HEK293 (cell line): ENCODE measurements around the gene MAP3K5.

ENCODE experiments used
- CTCF ChIA-PET: fragments of 350-600 bp; formaldehyde crosslinking; extraction: SDS; loops from one replicate; lab custom pipeline; 2021; ENCODE audit warnings: antibody characterized with exemption; lab: Yijun Ruan, JAX
- POLR2A ChIA-PET: fragments of 300-600 bp; formaldehyde crosslinking; extraction: SDS; loops from one replicate; lab custom pipeline; 2020; ENCODE audit warnings: antibody characterized with exemption, inconsistent platforms; lab: Yijun Ruan, JAX
- H3K27ac ChIP-seq: fragments of 200-500 bp; sonication (Bioruptor generic); 2 replicates; pipeline ENCODE4 v1.5.1; 2014; ENCODE audit warnings: low read depth, low read length, control low read depth, inconsistent platforms; ENCODE audit errors: extremely low read depth
- H3K36me3 ChIP-seq, 2 experiments: fragments of 200-500 bp in 1 of 2; sonication (Bioruptor generic) in 1 of 2; 1 replicate in 1 of 2; 2 replicates in 1 of 2; pipeline ENCODE4 v1.5.1; 2014 to 2017; ENCODE audit warnings: inconsistent platforms in 2 of 2, low read length in 2 of 2; ENCODE audit not compliant: control insufficient read depth in 2 of 2, insufficient read depth in 1 of 2
- H3K4me1 ChIP-seq: fragments of 200-500 bp; sonication (Bioruptor generic); 2 replicates; pipeline ENCODE4 v1.5.1; 2014; ENCODE audit warnings: mild to moderate bottlenecking, low read length, inconsistent platforms; ENCODE audit not compliant: control insufficient read depth, insufficient read depth
- H3K4me3 ChIP-seq: 2 replicates; pipeline ENCODE4 v1.5.1; 2011; ENCODE audit warnings: low read depth, mild to moderate bottlenecking, control low read depth, low read length, moderate library complexity
- H3K9me3 ChIP-seq: fragments of 200-500 bp; sonication (Bioruptor generic); 2 replicates; pipeline ENCODE4 v1.5.1; 2014; ENCODE audit warnings: low read depth, low read length, inconsistent platforms; ENCODE audit not compliant: control insufficient read depth, insufficient read depth
- BCL11B ChIP-seq: fragments of 450-650 bp; formaldehyde crosslinking; IDR thresholded peaks from 2 replicates; pipeline ENCODE4 v1.5.1; 2016; ENCODE audit warnings: low read depth, missing biosample characterization, missing genetic modification characterization
- KLF7 ChIP-seq: fragments of 450-650 bp; formaldehyde crosslinking; IDR thresholded peaks from 2 replicates; pipeline ENCODE4 v1.5.1; 2016; ENCODE audit warnings: missing biosample characterization, missing genetic modification characterization, borderline replicate concordance
- SP7 ChIP-seq: fragments of 450-650 bp; formaldehyde crosslinking; IDR thresholded peaks from 2 replicates; pipeline ENCODE4 v1.5.1; 2016; ENCODE audit warnings: missing biosample characterization, missing genetic modification characterization
- ZBTB17 ChIP-seq: fragments of 450-650 bp; formaldehyde crosslinking; IDR thresholded peaks from 2 replicates; pipeline ENCODE4 v1.5.1; 2016; ENCODE audit warnings: missing biosample characterization, missing genetic modification characterization
- ZNF114 ChIP-seq: fragments of 450-650 bp; formaldehyde crosslinking; IDR thresholded peaks from 2 replicates; pipeline ENCODE4 v1.5.0; 2017; ENCODE audit warnings: missing biosample characterization, missing genetic modification characterization
- ZNF169 ChIP-seq: fragments of 450-650 bp; formaldehyde crosslinking; IDR thresholded peaks from 2 replicates; pipeline ENCODE4 v1.5.1; 2016; ENCODE audit warnings: missing biosample characterization, missing genetic modification characterization
- ZNF174 ChIP-seq: fragments of 450-650 bp; formaldehyde crosslinking; IDR thresholded peaks from 2 replicates; pipeline ENCODE4 v1.5.0; 2017; ENCODE audit warnings: missing biosample characterization, mild to moderate bottlenecking, missing genetic modification characterization
- ZNF239 ChIP-seq: fragments of 450-650 bp; formaldehyde crosslinking; IDR thresholded peaks from 2 replicates; pipeline ENCODE4 v1.5.1; 2016; ENCODE audit warnings: missing biosample characterization, missing genetic modification characterization
- ZNF24 ChIP-seq: fragments of 450-650 bp; formaldehyde crosslinking; IDR thresholded peaks from 2 replicates; pipeline ENCODE4 v1.5.1; 2016; ENCODE audit warnings: missing biosample characterization, missing genetic modification characterization
- ZNF350 ChIP-seq: fragments of 450-650 bp; formaldehyde crosslinking; IDR thresholded peaks from 2 replicates; pipeline ENCODE4 v1.5.0; 2017; ENCODE audit warnings: missing biosample characterization, mild to moderate bottlenecking, missing genetic modification characterization
- ZNF404 ChIP-seq: fragments of 450-650 bp; formaldehyde crosslinking; IDR thresholded peaks from 2 replicates; pipeline ENCODE4 v1.5.1; 2017; ENCODE audit warnings: missing biosample characterization, missing genetic modification characterization
- ZNF621 ChIP-seq: fragments of 450-650 bp; formaldehyde crosslinking; IDR thresholded peaks from 2 replicates; pipeline ENCODE4 v1.5.1; 2017; ENCODE audit warnings: missing biosample characterization, missing genetic modification characterization
- ZNF747 ChIP-seq: fragments of 450-650 bp; formaldehyde crosslinking; IDR thresholded peaks from 2 replicates; pipeline ENCODE4 v1.5.1; 2016; ENCODE audit warnings: missing biosample characterization, missing genetic modification characterization
- TF ChIP-seq, protein P1 (sequence below): fragments of 450-650 bp; formaldehyde crosslinking; IDR thresholded peaks from 2 replicates; pipeline ENCODE4 v1.5.1; 2016; ENCODE audit warnings: missing biosample characterization, missing genetic modification characterization, borderline replicate concordance
- TF ChIP-seq, protein P2 (sequence below): fragments of 450-650 bp; formaldehyde crosslinking; IDR thresholded peaks from 2 replicates; pipeline ENCODE4 v1.5.1; 2017; ENCODE audit warnings: missing biosample characterization, missing genetic modification characterization
- TF ChIP-seq, protein P3 (sequence below): fragments of 450-650 bp; IDR thresholded peaks from 2 replicates; pipeline ENCODE4 v1.5.1; 2018; ENCODE audit warnings: missing biosample characterization, mild to moderate bottlenecking, missing genetic modification characterization

MAP3K5 gene

DNA sequence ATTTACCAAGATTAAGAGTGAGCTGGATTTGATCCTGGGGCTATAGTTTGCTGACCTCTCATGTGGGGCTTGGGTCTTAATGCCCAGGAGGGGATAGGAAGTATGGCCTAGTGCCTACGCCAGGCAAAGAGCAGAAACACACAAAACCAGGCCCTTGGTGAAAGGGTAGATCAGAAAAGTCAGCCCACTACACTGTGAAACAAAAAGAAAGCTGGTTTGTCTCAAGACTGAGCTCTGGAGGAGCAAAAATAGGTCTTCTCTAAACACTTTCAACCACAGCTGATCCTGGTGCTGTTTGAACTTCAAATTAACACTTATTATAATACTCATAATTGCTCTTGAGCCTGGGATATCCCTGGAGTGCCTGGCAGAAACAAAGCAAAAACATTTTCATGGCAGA lies 167.0 kb downstream of the MAP3K5 start:
- ChIA-PET POLR2A (no interaction called here), CTCF (interaction anchor here (0.6 to 1.7 kb wide), 5 partner anchors 19 to 259 kb away, joined by 3 to 9 read pairs (median 4); partner anchors contain the start of gene MAP3K5)
- no peak overlapping the region for H3K4me3 ChIP-seq
- no peak overlapping the region for H3K27ac ChIP-seq
- peaks cover 0 to 4% of the 10 kb centered on the region in 2 experiments for H3K36me3 ChIP-seq
- no peak for TF ChIP-seq ZNF404 (tag by site-specific recombination)
- no peak for TF ChIP-seq ZNF621 (tag by site-specific recombination)
- no peak for TF ChIP-seq ZNF114 (tag by site-specific recombination)
- H3K4me1 ChIP-seq: no peaks in the 10 kb centered on the region
- H3K9me3 ChIP-seq: no peaks in the 10 kb centered on the region

DNA sequence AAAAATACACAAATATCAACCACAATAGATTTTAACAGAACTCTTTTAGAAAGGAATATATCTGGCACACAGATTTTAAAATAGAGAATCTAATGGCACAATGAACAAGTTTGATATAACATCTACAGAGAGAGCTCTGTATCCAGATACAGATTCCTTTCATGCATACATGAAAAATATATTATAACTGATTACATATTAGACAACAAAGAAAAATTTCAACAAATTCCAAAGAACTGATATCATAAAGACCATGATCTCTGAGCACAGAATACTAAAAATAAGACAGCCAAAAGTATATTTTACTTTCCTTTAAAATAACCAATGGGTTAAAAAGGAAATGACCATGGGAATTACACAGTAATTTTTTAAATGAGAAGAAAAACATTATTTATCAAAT lies 167.9 kb downstream of the MAP3K5 start:
- H3K27ac ChIP-seq: no peak overlapping the region

More for the DNA sequence above, 167.9 kb downstream of the MAP3K5 start:
- ChIA-PET POLR2A (no interaction called here), CTCF (interaction anchor here (0.5 to 1.7 kb wide), 3 partner anchors 10 to 1355 kb away, joined by 3 to 9 read pairs (median 3); no protein-coding TSS in a partner anchor)
- Histone ChIP-seq H3K36me3 (peaks cover 0 to 4% of the 10 kb centered on the region in 2 experiments; a peak in 2 of 3 replicates), H3K4me3 (no peak overlapping the region), H3K4me1 (no peaks in the 10 kb centered on the region), H3K9me3 (no peaks in the 10 kb centered on the region)
- TF ChIP-seq, protein P1, sequence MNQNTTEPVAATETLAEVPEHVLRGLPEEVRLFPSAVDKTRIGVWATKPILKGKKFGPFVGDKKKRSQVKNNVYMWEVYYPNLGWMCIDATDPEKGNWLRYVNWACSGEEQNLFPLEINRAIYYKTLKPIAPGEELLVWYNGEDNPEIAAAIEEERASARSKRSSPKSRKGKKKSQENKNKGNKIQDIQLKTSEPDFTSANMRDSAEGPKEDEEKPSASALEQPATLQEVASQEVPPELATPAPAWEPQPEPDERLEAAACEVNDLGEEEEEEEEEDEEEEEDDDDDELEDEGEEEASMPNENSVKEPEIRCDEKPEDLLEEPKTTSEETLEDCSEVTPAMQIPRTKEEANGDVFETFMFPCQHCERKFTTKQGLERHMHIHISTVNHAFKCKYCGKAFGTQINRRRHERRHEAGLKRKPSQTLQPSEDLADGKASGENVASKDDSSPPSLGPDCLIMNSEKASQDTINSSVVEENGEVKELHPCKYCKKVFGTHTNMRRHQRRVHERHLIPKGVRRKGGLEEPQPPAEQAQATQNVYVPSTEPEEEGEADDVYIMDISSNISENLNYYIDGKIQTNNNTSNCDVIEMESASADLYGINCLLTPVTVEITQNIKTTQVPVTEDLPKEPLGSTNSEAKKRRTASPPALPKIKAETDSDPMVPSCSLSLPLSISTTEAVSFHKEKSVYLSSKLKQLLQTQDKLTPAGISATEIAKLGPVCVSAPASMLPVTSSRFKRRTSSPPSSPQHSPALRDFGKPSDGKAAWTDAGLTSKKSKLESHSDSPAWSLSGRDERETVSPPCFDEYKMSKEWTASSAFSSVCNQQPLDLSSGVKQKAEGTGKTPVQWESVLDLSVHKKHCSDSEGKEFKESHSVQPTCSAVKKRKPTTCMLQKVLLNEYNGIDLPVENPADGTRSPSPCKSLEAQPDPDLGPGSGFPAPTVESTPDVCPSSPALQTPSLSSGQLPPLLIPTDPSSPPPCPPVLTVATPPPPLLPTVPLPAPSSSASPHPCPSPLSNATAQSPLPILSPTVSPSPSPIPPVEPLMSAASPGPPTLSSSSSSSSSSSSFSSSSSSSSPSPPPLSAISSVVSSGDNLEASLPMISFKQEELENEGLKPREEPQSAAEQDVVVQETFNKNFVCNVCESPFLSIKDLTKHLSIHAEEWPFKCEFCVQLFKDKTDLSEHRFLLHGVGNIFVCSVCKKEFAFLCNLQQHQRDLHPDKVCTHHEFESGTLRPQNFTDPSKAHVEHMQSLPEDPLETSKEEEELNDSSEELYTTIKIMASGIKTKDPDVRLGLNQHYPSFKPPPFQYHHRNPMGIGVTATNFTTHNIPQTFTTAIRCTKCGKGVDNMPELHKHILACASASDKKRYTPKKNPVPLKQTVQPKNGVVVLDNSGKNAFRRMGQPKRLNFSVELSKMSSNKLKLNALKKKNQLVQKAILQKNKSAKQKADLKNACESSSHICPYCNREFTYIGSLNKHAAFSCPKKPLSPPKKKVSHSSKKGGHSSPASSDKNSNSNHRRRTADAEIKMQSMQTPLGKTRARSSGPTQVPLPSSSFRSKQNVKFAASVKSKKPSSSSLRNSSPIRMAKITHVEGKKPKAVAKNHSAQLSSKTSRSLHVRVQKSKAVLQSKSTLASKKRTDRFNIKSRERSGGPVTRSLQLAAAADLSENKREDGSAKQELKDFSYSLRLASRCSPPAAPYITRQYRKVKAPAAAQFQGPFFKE: no peak
- TF ChIP-seq ZBTB17 (tag by site-specific recombination) (no peak), KLF7 (tag by site-specific recombination) (no peak), ZNF24 (tag by site-specific recombination) (no peak), SP7 (tag by site-specific recombination) (no peak), ZNF747 (tag by site-specific recombination) (no peak), ZNF174 (tag by site-specific recombination) (no peak), ZNF239 (tag by site-specific recombination) (no peak), BCL11B (tag by site-specific recombination) (no peak), ZNF169 (no peak), ZNF350 (tag by site-specific recombination) (no peak)
- TF ChIP-seq, protein P2, sequence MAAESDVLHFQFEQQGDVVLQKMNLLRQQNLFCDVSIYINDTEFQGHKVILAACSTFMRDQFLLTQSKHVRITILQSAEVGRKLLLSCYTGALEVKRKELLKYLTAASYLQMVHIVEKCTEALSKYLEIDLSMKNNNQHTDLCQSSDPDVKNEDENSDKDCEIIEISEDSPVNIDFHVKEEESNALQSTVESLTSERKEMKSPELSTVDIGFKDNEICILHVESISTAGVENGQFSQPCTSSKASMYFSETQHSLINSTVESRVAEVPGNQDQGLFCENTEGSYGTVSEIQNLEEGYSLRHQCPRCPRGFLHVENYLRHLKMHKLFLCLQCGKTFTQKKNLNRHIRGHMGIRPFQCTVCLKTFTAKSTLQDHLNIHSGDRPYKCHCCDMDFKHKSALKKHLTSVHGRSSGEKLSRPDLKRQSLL (tag by site-specific recombination): no peak
- TF ChIP-seq, protein P3, sequence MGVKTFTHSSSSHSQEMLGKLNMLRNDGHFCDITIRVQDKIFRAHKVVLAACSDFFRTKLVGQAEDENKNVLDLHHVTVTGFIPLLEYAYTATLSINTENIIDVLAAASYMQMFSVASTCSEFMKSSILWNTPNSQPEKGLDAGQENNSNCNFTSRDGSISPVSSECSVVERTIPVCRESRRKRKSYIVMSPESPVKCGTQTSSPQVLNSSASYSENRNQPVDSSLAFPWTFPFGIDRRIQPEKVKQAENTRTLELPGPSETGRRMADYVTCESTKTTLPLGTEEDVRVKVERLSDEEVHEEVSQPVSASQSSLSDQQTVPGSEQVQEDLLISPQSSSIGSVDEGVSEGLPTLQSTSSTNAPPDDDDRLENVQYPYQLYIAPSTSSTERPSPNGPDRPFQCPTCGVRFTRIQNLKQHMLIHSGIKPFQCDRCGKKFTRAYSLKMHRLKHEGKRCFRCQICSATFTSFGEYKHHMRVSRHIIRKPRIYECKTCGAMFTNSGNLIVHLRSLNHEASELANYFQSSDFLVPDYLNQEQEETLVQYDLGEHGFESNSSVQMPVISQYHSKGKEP (tag by site-specific recombination): no peak
